Measurements from ENCODE around the gene AKAP9.
"Not testable (repeated sequence)": the region's sequence is repeated elsewhere in the genome, so short reads cannot be mapped to it uniquely, and the experiment has no call there.

Gene AKAP9

DNA sequence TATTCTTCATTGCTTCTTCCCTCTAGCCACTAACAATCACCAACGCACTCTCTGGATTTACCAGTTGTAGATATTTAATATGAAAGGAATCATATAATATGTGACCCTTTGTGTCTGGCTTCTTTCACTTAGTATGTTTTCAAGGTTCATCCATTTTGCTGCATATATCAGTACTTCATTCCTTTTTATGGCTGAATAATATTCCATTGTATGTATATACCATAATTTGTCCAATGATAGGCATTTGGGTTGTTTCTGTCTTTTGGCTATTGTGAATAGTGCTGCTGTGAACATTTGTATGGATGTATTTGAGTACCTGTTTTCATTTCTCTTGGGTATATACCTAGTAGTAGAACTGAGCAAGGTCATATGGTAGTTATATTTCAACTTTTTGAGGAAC is 7.3 kb downstream of the AKAP9 start:
- DNase-seq, result no peak

DNA sequence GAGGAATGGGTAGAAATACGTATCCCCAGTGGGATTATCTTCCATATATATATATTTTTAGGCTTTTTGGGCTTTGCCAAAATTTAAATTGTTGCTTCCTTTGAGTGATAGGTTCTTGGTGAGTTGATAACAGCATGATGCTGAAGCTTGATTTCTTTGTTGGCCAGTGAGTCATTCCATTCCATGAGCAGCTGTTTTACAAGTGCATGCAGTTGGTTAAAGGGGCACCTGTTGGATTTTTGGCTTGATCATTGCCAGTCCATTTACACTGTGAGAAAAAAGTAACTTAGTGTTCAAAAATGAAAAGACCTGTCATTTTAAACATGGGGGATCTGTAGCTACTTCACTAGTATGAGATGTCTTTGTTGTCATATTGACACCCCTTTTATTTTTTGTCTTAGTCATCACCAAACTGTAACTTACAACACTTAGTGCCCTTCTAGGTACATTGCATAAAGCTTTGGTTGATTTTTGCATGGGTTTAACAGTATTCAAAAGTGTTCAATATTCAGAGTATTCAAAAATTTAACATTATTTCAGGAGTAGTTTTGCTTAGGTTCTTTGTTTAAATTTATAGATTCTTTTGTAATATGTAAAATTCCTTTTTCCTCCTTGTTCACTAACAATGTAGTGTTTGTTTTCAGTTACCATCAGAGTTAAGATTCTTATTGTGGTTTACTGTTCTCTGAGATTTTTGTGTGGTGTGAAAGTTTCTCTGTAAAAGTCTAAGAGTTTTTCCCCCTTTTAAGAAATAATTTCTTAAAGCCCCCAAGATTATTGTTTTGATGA is 8.8 kb downstream of the AKAP9 start:
- DNase-seq, result no peak

DNA sequence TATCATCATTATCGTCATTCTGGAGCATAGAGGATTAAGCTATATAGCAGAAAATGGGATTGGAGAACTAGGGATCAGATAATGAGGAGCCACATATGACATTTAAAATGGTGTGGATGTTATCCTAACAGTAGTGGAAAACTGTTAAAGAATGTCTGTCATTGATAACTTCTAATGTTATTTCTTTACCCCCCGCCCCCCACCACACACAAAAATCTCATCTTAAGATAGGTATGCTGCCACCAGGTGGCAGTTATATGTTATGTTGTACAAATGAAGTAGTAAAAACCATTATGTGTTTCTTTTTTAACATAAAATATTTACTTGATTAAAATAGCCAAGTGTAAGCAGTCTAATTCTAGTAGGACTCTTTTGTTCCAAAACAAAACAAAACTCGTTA is 13.0 kb downstream of the AKAP9 start:
- no peak for DNase-seq

DNA sequence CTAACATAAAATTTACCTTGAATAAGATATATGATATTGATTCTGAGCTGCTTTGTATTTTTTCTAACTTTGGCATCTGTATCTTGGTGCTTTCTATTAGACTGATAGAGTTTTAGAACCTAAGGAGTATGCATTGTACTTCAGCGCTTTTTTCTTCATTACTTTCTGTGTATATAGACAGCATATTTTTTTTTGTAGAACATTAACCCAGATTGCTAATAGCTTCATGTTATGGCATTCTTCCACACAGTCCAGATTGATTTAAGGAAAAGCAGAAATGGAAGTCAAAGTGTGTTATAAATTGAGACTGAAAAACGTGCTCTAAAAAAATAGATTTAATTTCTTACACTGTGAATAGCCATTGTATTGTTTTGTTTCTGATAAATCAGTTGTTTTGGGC is 15.8 kb downstream of the AKAP9 start:
- not testable (repeated sequence) for DNase-seq

DNA sequence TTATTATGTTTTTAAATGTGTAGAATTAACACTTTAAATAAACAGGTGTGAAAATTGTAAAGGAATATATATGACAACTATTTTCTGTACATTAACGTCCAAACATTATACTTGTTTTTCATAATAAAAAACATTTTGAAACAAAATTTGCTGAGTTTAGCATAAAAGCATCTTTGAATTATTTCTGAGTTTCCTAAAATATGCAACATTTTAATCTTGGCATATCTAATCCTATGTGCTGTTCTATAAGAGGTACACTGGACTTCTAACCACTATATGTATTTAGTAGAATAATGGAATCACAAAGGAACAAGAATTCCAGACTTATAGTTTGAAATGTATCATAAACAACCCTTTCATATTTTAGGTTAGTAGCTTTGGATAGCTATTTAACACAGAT is 16.6 kb downstream of the AKAP9 start:
- no peak for DNase-seq

DNA sequence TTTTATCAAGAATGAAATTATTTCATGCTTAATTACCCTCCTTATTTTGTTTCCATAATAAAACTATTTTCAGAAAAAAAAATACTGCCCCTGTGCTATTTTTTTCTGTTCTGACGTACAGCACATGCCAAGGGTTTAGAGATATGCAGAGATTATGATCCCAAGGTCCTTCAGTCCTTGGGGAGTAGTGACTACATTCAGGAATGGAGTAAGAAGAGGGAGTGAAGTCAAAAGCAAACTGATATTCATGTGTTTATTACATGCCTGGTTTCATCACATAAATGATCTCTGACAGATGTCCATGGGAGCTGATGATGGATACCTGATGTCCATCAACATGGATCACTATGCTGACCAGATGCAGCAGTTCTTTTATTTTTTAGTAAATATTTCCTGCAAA is 17.2 kb downstream of the AKAP9 start:
- DNase-seq, result no peak

DNA sequence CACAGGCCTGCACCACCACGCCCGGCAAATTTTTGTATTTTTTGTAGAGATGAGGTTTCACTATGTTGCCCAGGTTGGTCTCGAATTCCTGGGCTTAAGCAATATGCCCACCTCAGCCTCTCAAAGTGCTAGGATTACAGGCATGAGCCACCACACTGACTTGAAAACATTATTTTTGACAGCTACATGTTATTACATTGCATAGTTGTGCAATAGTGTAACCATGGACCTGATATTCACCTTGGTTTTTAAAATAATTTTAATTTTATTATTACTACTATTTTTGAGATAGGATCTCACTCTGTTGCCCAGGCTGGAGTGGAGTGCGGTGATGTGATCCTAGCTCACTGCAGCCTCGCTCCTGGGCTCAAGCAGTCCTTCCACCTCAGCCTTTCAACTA is 18.4 kb downstream of the AKAP9 start:
- DNase-seq, result no peak

DNA sequence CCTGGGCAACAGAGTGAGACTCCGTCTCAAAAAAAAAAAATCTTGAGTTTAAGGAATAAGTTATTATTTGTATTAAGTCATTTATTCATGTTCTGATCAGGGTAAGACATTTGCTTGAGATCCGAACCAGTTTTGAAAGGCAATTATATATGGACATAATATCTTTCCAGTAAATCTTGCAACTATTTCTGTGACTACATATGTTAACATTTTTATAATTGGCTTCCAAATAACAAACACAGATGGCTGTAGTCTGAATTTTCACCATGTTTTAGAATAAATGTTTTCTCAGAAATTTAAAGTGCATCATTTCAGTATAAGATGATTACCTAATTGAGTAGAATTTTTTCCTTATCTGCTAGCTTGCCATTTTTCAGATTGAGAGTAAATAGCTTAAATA is 21.2 kb downstream of the AKAP9 start:
- no peak for DNase-seq

DNA sequence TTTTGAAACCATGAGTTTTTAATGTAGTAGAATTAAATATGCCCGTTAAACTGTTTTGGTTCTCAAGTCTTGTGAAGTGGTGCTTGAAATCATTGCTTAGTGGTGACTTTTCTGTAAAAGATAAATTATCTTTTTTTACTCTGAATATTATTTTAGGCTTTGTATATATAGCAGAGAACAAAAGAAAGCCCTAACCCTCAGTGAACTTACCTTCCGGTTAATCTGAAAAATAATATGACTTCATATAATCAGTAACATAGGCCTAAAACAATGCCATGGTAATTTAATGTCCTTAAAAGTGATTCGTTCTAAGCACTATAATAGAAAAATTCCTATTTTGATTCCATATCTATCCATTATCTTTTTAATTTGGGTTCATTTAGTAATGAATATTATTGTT is 21.8 kb downstream of the AKAP9 start:
- no peak for DNase-seq

DNA sequence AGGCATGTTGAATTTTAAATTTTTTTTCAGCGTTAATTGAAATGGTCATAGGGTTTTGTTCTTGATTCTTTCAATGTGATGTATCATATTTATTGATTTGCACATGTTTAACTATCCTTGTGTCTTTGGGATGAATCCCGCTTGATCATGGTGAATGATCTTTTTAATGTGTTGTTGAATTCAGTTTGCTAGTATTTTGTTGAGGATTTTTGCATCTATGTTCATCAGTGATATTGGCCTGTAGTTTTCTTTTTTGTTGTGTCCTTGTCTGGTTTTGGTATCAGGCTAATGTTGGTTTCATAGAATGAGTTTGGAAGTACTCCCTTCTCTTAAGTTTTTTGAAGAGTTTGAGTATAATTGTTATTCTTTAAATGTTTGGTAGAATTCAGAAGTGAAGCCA is 26.9 kb downstream of the AKAP9 start:
- not testable (repeated sequence) for DNase-seq

DNA sequence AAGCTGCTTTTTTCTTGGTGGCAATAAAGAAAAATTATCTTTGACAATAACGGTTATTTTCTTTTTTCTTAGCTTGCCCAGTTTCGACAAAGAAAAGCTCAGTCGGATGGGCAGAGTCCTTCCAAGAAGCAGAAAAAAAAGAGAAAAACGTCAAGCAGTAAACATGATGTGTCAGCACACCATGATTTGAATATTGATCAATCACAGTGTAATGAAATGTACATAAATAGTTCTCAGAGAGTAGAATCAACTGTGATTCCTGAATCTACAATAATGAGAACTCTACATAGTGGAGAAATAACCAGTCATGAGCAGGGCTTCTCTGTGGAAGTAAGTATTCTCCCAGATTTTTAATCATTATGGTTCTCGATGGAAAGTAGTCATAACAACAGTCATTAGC is 33.0 kb downstream of the AKAP9 start:
- DNase-seq, result no peak

DNA sequence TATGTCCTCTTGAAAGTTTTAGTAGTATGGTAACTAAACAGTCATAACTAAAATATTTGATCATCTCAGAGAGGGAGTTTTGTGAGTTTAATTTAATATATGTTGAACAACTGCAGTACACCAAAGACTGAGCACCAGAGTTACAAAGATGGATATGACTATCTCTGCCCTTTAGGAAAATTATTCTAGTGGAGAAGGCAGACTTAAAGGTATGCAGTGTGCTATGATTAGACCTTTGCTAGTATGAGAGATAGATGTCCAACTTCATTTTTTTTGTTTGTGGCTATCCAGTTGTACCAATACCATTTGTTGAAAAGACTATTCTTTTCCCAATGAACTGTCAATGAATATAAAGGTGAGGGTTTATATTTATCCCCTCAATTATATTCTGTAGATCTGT is 33.4 kb downstream of the AKAP9 start:
- no peak for DNase-seq

DNA sequence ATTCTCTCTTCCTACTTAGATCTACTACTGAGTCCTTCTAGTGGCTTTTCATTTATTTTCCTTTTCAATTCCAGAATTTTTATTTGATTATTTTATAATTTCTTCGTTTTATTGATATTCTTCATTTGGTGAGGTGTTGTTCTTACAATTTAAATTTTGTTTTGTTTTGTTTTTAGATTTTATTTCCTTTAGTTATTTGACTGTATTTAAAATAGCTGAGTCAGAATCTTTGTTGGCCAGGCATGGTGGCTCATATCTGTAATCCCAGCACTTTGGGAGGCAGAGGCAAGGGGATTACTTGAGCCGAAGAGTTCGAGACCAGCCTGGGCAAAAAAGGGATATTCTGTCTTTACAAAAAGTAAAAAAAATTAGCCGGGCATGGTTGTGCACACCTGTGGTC is 36.1 kb downstream of the AKAP9 start:
- no peak for DNase-seq

DNA sequence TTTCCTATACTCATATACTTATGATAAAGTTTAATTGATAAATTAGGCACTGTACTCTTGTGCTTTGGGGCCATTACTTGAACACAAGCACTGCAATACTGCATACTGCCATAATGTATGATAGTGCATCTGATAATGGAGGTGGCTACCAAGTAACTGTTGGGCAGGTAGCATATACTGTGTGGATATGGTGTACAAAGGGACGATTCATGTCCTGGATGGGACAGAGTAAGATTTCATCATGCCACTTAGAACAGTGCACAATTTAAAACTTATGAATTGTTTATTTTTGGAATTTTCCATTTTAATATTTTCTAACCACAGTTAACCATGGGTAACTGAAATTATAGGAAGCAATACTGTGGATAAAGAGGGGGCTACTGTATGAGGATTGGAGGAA is 38.9 kb downstream of the AKAP9 start:
- no peak for DNase-seq

DNA sequence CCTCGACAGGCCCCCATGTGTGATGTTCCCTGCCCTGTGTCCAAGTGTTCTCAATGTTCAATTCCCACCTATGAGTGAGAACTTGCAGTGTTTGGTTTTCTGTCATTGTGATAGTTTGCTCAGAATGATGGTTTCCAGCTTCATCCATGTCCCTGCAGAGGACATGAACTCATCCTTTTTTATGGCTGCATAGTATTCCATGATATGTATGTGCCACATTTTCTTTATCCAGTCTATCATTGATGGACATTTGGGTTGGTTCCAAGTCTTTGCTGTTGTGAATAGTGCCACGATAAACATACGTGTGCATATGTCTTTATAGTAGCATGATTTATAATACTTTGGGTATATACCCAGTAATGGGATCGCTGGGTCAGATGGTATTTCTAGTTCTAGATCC is 41.7 kb downstream of the AKAP9 start:
- DNase-seq, result not testable (repeated sequence)

DNA sequence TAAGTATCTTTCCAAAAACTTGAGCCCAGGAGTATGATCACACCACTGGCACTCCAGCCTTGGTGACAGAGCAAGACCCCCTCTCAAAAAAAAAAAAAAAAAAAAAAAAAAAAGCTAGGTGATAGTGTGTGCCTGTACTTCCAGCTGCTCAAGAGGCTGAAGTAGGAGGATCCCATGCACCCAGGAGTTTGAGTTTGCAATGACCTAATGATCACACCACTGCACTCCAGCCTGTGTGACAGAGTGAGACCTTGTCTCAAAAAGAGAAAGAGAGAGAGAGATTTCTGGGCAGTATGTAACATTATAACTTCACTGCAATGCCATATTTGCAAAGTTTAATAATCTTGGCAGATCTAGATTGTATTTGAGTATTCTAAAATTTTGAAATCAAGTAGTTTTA is 47.6 kb downstream of the AKAP9 start:
- no peak for DNase-seq

DNA sequence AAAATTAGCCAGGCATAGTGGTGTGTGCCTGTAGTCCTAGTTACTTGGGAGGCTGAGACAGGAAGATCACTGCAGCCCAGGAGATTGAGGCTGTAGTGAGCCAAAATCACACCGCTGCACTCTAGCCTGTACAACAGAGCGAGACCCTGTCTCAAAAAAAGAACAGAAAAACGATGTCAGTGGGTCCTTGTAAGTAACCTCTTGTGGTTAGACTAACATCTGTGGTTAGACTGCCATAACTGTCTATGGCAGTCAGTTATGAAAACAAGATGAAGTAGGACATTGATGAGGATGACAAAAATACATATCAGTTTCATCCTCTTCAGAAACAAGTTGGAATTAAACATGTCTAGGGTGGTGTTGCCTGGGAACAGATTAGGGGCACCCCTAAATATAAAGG is 53.3 kb downstream of the AKAP9 start:
- no peak for DNase-seq

DNA sequence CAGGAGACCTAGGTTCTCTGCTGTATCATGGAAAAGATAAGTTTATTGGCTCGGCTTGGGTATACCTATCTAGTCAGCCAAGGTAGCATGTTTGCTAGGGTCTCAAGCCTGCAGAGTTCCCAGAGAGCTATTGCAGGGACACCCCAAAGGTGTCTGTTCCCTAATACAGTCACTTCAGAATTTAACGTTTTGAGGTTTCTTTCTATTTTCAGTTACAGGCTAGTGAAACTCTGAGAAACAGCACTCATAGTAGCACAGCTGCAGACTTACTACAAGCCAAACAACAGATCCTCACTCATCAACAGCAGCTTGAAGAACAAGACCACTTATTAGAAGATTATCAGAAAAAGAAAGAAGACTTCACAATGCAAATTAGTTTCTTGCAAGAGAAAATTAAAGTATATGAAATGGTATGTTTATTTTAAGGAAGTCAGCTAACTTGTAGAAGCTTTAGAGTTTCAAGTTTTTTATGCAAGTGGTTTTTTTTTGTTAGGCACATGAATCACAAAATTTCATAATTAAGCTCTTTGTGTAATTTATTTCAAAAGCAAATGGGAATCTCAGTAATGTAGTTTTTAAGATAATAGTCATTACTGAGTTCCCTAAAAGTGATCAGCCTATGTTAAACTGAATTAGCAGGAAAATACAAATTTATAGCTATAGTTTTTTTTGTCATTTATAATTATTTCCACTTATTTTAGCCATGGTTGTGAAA is 54.9 kb downstream of the AKAP9 start:
- no peak for DNase-seq

DNA sequence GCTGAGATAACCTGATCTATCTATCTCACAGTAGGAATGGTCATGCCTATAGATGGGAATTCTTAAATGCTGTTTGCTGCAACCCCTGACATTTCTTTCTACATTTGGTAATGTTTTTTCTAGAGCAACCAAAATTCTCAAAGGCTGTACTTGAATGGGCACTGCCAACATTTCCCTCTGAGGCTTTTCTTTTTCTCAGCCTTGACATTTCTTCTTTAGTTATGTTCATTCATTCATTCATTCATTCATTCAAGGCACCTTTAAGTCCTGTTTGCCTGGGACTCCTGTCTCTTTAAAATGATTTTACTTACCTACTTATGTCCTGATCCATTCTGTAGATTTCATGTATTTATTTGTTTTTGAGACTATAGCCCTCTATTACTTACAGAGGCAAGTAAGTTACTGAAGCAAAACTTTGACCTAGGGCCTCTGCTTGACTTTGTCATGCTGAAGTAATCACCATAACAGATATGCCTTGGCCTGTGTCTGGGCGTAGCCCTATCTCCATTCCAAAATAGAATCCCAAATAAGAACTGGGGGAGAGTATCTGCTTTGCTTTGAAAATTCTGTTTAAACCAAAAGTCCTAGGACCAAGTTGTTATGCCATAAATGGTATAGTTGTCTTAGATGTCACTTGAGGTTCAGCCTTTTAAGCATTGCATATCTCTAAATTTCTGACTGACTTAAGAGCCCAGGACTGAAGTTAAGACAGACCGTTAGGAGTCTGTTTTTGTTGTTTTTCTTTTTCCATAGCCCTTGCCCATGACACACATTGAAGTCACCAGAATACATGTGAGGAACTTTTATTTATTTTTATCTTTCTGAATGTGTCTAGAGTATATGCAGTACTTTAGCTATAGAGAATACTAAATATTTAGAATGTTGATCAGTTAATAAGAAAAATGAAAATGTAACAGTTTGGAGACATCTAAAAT is 59.2 kb downstream of the AKAP9 start:
- DNase-seq, result no peak

DNA sequence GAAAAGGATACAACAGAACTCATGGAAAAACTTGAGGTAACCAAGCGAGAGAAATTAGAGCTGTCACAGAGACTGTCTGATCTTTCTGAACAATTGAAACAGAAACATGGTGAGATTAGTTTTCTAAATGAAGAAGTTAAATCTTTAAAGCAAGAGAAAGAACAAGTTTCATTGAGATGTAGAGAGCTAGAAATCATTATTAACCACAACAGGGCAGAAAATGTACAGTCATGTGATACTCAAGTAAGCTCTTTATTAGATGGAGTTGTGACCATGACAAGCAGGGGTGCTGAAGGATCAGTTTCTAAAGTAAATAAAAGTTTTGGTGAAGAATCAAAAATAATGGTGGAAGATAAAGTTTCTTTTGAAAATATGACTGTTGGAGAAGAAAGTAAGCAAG is 62.1 kb downstream of the AKAP9 start:
- DNase-seq, result no peak

DNA sequence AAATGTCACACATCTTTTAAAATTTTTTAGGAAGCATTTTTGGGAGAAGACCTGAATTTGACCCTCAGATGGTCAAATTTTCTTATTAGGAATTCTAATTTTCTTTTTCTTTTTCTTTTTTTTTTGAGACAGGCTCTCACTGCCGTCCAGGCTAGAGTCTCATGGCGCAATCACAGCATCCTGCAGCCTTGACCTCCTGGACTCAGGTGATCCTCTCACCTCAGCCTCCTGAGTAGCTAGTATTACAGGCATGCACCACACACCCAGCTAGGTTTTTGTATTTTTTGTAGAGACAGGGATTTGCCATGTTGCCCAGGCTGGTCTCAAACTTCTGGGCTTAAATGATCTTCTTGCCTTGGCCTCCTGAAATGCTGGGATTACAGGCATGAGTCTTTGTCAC is 65.4 kb downstream of the AKAP9 start:
- DNase-seq, result no peak

DNA sequence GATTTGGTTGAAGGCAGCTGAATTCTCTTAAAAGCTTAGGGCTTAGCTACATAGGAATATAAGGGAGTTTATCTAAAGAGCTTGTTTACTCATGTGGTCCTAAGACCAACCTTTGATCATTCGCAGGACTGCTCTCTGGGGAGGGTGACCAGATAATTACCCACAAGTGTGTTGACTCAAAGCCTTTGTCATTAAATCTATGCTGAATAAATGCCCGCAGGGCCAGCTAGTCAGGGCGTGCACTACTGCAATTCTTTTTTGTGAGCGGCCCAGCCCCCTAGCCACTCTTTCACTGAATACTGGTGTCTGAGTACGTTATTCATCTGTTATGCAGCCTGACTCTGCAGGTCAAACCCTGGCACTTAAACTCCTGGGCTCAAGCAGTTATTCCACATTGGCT is 69.6 kb downstream of the AKAP9 start:
- no peak for DNase-seq

DNA sequence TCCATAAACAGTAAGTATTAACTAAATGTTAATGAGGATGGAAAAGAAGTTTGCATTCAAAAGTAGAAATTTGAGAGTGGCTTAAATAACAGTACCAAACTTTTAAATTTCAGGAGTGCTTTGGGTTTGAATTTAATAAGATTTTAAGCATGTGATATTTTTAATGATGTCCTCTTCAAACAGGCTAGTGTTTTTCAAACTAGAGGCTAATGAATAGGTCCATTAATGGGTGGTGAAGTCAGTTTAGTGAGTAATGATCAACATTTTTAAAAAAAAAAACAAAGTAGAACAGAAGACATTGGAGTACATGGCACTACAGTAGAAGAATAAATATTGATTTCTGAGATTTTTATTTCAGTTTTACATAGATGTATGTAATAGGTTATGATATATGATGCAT is 72.9 kb downstream of the AKAP9 start:
- DNase-seq, result no peak

DNA sequence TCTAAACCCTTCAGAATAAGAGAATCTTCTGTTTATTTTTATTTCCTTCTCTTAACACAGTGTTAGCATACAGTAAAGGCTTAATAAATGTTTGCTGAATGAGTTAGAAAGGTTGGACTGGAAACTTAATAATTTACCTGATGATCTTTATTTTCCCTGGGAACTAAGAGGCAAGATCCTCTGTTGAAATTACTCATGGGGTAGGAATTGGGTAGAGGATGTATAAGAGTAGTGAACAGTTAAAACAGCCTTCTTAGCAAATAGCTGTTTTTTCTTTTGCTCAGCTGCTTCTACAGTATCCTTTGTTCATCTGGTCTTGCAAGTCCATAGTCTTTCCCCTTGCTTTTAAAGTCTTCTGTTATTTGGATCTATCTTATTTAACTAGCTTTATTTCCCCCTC is 80.0 kb downstream of the AKAP9 start:
- no peak for DNase-seq
